GM18868 (cell line): ENCODE results near the gene SLC23A2.
"Not testable (repeated sequence)": the region's sequence is repeated elsewhere in the genome, so short reads cannot be mapped to it uniquely, and the experiment has no call there.

Experiments
- ATAC-seq: cut with Tn5 transposase; IDR thresholded peaks from one replicate; pipeline ENCODE4 v1.9.1; 2021; ENCODE audit warnings: mild to moderate bottlenecking, moderate library complexity; ENCODE audit not compliant: unreplicated experiment

Gene SLC23A2

DNA sequence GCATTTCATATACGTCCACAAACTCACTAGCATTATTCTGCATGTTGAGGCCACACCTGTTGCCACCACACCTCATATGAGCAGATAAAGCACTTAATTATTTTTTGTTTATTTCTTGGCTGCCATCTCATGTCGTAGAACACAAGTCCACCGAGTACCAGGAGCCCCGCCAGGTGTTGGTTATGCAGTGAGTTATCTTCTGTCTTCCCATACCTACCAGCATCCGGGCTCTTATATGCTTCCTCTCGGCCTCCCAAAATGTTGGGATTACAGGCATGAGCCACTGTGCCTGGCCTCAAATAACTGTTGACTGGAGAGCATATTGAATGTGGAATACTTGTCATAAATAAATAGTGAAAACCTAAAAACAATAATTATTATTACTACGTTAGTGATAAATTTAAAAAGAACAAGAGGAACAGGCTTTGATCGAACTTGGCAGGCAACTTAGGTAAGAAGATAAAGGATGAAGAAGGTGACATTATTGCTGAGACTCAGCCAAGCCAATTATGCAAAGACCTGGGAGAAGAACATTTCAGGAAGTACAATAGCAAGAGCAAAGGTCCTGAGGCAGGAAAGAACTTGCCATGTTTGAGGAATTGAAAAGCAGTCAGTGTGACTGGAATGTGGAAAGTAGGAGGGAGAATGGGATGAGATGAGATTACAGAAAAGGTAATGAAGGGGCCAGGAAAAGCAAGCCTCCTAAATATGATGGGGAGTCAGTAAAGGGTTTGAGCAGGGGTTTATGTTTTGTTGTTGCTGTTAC lies 12.6 kb upstream of the SLC23A2 start:
- ATAC-seq, result no peak

DNA sequence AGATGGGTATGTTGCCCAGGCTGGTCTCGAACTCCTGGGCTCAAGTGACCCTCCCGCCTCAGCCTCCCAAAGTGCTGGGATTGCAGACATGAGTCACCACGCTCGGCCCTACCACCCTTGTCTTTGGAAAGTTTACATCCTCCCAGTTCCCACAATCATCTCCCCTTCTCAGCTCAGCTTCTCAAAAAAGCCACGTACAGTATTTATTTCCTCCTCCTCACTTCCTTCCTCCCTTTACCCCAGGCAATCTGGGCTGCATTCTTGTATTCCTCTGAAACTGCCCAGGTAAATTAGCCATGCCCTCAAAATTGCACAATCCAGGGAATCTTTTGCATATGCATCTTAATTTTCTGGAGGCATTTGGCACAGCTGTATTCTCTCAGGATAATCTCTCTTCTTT lies 7.4 kb upstream of the SLC23A2 start:
- ATAC-seq, result no peak

DNA sequence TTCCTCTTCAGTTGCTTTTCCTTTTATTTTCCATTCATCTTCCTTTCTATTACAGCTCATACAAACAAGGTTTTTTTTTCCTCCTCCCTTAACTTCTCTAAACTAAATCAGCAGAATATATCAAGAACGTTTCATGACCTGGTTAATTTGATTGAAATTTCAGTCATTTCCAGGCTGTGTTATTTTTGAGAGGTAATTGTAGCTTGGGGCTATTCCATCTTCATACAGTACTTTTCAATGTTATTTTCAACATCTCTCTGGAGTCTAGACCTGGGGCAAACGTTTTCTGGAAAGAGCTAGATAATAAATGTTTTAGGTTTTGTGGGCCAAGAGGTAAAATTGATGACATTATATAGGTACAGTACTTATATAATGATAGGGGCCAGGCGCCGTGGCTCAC lies 4.0 kb upstream of the SLC23A2 start:
- ATAC-seq, result no peak

- ATAC-seq, result not testable (repeated sequence)
Observed at GRCh38 chr20:5004825-5005224, 3.5 kb upstream of the SLC23A2 start.

GRCh38 chr20:5003626-5004025 lies 2.3 kb upstream of the SLC23A2 start:
- no peak for ATAC-seq

DNA sequence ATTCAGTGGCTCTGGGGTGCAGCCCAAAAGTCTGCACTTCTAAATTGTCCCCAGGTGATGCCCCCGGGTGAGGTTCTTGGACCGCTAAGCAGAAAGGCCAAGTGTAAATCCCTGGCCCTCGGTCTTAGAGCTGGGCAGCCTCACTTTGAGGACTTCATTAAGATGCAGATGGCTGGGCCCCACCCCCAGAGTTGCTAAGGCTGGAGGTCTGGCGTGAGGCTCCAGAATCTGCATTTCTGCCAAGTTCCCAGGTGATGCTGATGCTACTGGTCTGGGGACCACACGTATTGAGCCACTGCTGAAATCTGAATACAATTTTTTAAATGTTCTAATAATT lies 735 bp upstream of the SLC23A2 start:
- no peak for ATAC-seq

DNA sequence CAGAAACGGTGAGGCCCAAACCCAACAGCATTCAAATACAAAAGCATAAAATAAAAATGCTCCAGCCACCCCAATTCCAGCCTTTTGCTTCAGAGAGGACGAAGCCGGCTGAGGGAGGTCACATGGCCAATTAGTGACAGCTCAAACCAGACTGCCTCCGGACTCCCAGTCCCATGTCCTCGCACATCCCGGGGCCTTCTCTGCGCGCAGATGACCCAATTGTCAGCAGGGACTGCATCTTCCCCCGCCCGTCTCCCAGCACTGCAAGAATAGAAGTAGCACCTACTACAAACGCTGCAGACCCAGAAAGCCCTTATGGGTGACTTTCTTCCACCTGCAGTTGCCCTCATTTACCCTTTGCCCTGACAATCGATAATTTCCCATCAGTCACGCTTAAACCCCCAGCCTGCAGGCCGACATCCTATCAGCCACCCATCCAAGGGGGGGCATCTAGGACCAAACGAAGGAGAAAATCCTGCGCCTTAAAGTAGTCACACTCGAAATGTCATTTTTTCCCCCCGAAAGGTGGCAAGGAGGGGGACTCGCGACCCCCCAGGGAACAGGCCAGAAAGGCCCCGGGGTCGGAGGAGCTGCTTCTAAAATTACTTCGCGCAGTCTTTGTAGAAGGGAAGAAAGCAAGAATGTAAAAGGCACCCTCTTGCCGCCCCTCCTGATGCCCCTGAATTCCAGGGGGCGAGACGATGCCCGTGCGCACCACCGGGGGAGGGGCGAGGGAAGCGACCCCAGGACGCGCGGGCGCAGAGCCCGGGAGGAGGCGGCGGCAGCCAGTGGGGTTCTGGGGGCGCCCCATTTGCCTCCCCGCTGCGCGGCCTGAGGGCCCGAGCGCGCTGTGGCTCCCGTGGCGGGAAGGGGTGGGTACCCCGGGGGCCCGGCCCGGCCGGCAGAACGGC lies 792 bp downstream of the SLC23A2 start:
- ATAC-seq, result peak; percentile 26

DNA sequence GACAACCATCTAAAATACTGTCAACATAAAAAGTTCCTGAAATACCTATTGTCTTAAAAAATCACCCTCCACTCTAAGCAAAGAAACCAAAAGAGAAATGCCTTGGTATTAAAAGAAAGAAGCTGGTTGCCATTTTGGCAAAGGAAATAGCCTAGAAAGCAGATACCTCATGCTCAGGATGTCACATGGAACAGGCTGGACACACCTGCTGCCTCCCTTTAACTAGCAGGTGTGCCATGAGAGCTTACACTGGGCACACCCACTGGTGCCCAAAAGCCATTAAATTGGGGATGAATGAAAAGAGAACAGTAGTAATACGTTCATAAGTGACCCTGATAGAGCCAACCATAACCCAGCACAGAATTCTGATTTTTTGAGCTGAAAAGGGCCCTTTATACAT lies 1.5 kb downstream of the SLC23A2 start:
- ATAC-seq, result no peak

DNA sequence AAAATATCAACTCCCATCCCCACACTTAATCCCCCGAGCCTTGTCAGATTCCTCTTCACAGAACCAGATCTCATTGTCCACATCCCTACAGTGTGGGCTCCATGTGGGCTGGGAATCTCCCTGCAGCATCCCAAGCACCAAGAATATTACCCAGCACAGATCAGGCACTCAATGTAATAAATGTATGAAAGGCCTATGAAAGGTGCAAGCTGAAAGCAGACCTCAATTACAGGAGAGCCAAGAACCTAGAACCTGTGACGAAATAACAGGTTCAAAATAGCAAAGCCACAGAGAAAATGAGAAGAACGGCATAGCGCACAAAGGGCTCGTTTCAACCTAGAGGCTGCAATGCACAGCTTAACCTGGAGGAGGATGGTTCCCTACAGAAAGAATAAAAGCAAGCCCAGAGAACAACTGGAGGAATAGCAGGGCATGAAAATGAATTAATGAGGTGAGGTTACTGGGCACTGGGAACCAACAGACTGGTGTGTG lies 3.1 kb downstream of the SLC23A2 start:
- peak; percentile 60 for ATAC-seq

GRCh38 chr20:4997222-4997621 lies 4.1 kb downstream of the SLC23A2 start:
- ATAC-seq, result no peak

- ATAC-seq, result no peak
Observed at GRCh38 chr20:4989570-4989969, 11.7 kb downstream of the SLC23A2 start.

DNA sequence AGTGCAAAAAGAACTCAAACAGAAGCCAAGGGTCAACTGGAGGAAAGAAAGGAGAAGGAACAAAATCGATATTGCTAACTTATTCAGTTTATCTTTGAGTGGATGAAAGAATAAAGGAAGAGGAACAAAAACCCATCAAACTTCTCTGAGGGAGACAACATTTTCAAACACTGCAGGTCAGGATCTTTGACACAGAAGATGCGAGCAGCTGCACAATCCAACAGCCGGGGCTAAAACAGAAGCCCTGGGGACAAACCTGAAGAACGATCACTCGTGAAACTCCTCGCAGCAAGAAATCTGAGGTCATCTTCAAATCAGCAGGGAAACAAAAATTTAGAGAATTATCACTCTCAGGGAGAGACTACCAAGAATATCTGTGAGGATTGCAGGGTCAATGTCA lies 14.2 kb downstream of the SLC23A2 start:
- ATAC-seq, result no peak

GRCh38 chr20:4985658-4986057 lies 15.7 kb downstream of the SLC23A2 start:
- ATAC-seq, result peak; percentile 58

GRCh38 chr20:4982281-4982680 lies 19.0 kb downstream of the SLC23A2 start:
- ATAC-seq, result no peak

DNA sequence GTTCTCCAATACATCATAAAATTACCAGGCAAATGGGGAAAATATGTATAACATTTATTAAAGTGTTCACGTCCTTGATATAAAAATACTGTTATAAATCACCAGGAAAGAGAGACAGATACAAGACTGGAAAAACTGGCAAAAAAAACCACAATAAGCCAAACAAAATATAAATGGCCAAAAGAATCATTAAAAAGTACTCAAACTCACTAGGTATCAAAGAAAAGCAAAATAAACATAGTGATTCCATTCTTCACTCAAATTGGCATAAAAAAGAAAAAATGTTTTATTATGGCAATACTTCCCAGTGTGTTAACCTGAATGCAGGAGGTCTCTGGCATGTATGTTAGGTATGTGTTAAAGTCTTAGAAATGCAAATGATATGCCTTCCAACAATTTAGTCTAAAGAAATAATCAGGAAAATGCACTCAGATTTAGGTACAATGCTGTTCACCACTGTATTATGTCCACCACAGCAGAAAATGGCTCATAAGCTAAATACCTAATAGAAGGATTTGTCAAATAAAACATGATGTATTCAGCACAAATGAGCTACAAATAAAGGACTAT lies 21.4 kb downstream of the SLC23A2 start:
- ATAC-seq, result no peak

DNA sequence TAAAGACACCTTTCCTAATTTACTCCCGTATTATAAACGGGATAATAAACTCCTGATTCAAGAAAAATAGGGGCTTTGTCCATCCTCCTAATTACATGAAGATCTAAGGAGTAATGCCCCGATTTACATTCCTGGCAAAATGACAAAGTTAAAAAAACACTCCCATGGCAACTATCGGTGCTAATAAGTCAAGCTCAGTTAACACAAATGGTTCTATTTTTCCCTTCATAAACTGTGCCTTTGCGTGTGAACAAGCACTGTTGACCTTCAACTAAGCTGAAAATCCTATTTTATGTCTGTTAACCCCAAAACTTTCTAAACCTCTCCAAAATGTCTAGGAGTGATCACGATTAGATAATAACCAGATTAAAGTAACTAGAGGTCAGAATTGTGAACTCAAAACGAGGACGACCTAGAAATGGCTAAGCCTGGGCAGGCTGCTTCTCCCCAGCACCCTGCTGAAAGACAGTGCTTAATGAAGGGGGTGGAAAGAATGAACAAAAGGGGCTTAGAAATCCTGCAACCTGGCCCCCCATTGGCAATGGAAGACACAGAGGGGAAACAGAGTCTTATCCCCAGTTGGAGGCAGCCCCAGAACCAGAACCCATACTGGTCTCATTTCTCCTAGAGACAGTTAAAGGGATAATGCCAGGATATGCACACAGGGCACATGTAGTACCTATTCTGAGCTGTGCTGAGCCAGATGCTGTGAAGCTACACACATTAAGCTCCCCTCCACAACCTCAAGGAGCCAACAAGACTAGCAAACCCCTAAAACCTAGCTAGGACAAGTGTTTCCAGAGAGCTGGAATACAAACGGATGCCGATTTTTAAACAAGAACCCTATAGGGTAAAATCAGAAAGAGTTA lies 23.0 kb downstream of the SLC23A2 start:
- no peak for ATAC-seq

GRCh38 chr20:4976014-4976413 lies 25.3 kb downstream of the SLC23A2 start:
- not testable (repeated sequence) for ATAC-seq

GRCh38 chr20:4973330-4974097 lies 27.8 kb downstream of the SLC23A2 start:
- ATAC-seq, result peak; percentile 86

DNA sequence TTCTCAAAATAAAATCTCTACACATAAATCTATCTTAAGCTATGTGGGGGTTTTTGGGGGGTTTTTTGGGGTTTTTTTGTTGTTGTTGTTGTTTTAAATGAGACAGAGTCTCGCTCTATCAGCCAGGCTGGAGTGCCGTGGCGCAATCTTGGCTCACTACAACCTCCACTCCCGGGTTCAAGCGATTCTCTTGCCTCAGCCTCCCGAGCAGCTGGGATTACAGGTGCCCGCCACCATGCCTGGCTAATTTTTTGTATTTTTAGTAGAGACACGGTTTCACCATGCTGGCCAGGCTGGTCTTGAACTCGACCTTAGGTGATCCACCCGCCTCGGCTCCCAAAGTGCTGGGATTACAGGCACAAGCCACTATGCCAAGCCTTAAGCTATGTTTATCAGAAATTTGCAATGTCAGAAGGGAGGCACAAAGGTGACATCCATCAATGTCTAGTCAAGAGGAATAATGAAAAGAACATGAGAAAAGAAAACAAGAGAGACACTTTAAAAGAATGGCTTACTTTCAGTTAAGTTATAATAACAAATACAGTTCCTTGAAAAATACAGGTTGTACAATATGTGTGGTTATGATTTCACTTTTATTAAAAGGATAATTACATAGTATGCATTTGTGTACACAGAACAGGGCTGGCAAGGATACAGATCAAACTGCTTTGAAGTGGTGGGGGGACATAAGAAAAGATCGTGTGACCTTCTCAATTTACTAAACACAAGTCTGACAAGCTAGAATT lies 28.6 kb downstream of the SLC23A2 start:
- ATAC-seq, result no peak
